Measurements from ENCODE around the gene ZNF423. TPM values are rescaled to one million over a fixed set of nuclear protein-coding genes. Genes with fewer than 3 reads are reported as not detected.

The ZNF423 gene
- total and polyA plus RNA-seq, 2 of the 13 experiments (the other 11 are each of a cell fraction or from before 2014, with no cell fraction given), result 0.07 to 0.31 TPM

- intact Hi-C loops (cut with micrococcal nuclease; ENCODE audit: unreplicated experiment), result no loop called here
- Histone ChIP-seq H3K9me3 (ENCODE audit: low read length) (no peaks in the 10 kb centered on the region), H3K36me3 (replicated peaks in 1 of 2; ENCODE audit: control insufficient read depth in 1 of 2, insufficient read depth in 2 of 2, low read length in 2 of 2) (no peaks in the 10 kb centered on the region), H2AFZ (ENCODE audit: low read length) (no peak overlapping the region), H3K4me2 (ENCODE audit: low read depth, low read length) (no peak overlapping the region), H3K79me2 (ENCODE audit: insufficient read depth, low read length) (no peaks in the 10 kb centered on the region), H3K9ac (ENCODE audit: insufficient read depth, low read depth, low read length) (no peak overlapping the region), H4K20me1 (ENCODE audit: insufficient read depth, low read length) (no peaks in the 10 kb centered on the region), H3K4me1 (ENCODE audit: insufficient read depth, low read length) (no peaks in the 10 kb centered on the region), H3K27ac (ENCODE audit: extremely low read length, insufficient read depth, low read length) (no peak overlapping the region), H3K4me3 (replicated peaks in 1 of 3; ENCODE audit: insufficient read depth in 1 of 3, low read depth in 2 of 3, low read length in 3 of 3) (no peak overlapping the region), H3K27me3 (ENCODE audit: control insufficient read depth in 1 of 2, insufficient read depth in 2 of 2, low read length in 2 of 2) (peaks cover 0 to 2% of the 10 kb centered on the region in 2 experiments; a peak in 2 of 5 replicates)
- no peak for TF ChIP-seq SNAPC2 (CRISPR knock-in tag; IDR thresholded peaks at IDR 0.05)
- TF ChIP-seq, protein P1, sequence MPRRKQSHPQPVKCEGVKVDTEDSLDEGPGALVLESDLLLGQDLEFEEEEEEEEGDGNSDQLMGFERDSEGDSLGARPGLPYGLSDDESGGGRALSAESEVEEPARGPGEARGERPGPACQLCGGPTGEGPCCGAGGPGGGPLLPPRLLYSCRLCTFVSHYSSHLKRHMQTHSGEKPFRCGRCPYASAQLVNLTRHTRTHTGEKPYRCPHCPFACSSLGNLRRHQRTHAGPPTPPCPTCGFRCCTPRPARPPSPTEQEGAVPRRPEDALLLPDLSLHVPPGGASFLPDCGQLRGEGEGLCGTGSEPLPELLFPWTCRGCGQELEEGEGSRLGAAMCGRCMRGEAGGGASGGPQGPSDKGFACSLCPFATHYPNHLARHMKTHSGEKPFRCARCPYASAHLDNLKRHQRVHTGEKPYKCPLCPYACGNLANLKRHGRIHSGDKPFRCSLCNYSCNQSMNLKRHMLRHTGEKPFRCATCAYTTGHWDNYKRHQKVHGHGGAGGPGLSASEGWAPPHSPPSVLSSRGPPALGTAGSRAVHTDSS (CRISPR knock-in tag; conservative IDR thresholded peaks at IDR 0.05), result no peak
- peak; percentile 61 for TF ChIP-seq ZBTB33 (CRISPR knock-in tag; IDR thresholded peaks at IDR 0.05)
- TF ChIP-seq, protein P2, sequence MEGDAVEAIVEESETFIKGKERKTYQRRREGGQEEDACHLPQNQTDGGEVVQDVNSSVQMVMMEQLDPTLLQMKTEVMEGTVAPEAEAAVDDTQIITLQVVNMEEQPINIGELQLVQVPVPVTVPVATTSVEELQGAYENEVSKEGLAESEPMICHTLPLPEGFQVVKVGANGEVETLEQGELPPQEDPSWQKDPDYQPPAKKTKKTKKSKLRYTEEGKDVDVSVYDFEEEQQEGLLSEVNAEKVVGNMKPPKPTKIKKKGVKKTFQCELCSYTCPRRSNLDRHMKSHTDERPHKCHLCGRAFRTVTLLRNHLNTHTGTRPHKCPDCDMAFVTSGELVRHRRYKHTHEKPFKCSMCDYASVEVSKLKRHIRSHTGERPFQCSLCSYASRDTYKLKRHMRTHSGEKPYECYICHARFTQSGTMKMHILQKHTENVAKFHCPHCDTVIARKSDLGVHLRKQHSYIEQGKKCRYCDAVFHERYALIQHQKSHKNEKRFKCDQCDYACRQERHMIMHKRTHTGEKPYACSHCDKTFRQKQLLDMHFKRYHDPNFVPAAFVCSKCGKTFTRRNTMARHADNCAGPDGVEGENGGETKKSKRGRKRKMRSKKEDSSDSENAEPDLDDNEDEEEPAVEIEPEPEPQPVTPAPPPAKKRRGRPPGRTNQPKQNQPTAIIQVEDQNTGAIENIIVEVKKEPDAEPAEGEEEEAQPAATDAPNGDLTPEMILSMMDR (CRISPR knock-in tag; IDR thresholded peaks at IDR 0.05), result peak; percentile 39
- DNase-seq (ENCODE audit: low spot score) (no peak), FAIRE-seq (no peak), ATAC-seq (no peak; the same call in 2 of the 3 replicates)
- POLR2A ChIA-PET, result no interaction called here
- 59% methylated on average over 21 of the region's 40 CpGs for WGBS (ENCODE audit: low lambda C conversion rate)
- in situ Hi-C loops (cut with HindIII; ENCODE audit: extremely low pct_ligation_motif_present, low pct_unique_long_range_greater_than_20kb), result loop anchor here (5.0 kb wide), 1 partner anchor 53 kb away; no protein-coding TSS in a partner anchor
- no TSS peak for BruUV-seq (replicated peaks)
- CTCF ChIA-PET (ENCODE audit: low intra/inter-chr PET ratio, low total read pairs), result no interaction called here
Measured at GRCh38 chr16:49464877-49465504, 390.9 kb downstream of the ZNF423 start.

Data from HepG2 (cell line).